Measurements from ENCODE around the gene ARHGEF11. TPM values are rescaled to one million over a fixed set of nuclear protein-coding genes. Genes with fewer than 3 reads are reported as not detected.

Gene ARHGEF11
- total RNA-seq (2021; fragmentation: NEBNext Ultra II Directional; extraction: Animal tissue kit (Norgen Biotek cat#: 25700)) = 10 to 100 TPM; 21.3 to 24.8 (median 22.4) TPM
- long read RNA-seq = 0 reads

GRCh38 chr1:157045250-157046218 is at the start of gene ARHGEF11:
Gene ARHGEF11, minus strand, starts transcription at chr1:157045742. Its CDS starts 1,412 bp downstream, at chr1:157044330.
- Mint-ChIP-seq H3K27ac (peak within 1 kb of the TSS; percentile 90), H3K9me3 (no peaks in the 10 kb centered on the region), H3K36me3 (ENCODE audit: low read depth) (no peaks in the 10 kb centered on the region; the same call in 1 of the 2 replicates), H3K4me3 (peak within 1 kb of the TSS; percentile 93), H3K27me3 (ENCODE audit: insufficient read depth) (peaks cover 2% of the 10 kb centered on the region), H3K4me1 (ENCODE audit: low read depth) (peaks cover 54% of the 10 kb centered on the region)
- TF ChIP-seq, protein P1, sequence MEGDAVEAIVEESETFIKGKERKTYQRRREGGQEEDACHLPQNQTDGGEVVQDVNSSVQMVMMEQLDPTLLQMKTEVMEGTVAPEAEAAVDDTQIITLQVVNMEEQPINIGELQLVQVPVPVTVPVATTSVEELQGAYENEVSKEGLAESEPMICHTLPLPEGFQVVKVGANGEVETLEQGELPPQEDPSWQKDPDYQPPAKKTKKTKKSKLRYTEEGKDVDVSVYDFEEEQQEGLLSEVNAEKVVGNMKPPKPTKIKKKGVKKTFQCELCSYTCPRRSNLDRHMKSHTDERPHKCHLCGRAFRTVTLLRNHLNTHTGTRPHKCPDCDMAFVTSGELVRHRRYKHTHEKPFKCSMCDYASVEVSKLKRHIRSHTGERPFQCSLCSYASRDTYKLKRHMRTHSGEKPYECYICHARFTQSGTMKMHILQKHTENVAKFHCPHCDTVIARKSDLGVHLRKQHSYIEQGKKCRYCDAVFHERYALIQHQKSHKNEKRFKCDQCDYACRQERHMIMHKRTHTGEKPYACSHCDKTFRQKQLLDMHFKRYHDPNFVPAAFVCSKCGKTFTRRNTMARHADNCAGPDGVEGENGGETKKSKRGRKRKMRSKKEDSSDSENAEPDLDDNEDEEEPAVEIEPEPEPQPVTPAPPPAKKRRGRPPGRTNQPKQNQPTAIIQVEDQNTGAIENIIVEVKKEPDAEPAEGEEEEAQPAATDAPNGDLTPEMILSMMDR (IDR thresholded peaks at IDR 0.05) = no peak
- peak; percentile 76 for DNase-seq

DNA sequence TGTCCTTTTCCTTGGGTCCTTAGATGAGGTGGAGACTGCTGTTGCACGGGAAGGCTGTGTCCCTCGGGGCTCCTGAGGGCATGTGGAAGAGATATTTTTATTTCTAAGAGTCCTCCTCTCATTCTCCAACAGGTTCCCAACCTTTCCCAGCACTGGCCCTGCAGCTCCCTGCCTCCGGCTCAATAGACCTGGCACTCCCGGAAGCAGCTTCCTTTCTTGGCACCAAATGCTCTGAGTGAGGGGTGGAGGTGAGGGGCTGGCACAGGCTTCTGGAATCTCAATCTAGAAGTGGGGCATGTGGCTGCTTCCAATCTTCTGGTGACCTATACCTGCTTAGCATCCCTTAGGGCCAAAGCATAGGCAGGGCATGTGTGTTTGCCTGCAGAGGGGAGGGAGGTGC is 49.5 kb upstream of the ARHGEF11 start:
- H3K36me3 Mint-ChIP-seq (ENCODE audit: low read depth) = no peaks in the 10 kb centered on the region
- TF ChIP-seq, protein P1 (IDR thresholded peaks at IDR 0.05) = no peak
- no peak for DNase-seq
- peaks cover 7% of the 10 kb centered on the region for H3K4me1 Mint-ChIP-seq (ENCODE audit: low read depth)
- H3K9me3 Mint-ChIP-seq = no peaks in the 10 kb centered on the region
- peaks cover 15% of the 10 kb centered on the region for H3K27me3 Mint-ChIP-seq (ENCODE audit: insufficient read depth)
- no peak overlapping the region for H3K27ac Mint-ChIP-seq
- H3K4me3 Mint-ChIP-seq = no peak overlapping the region

GRCh38 chr1:157092831-157093230 is 47.3 kb upstream of the ARHGEF11 start:
- Mint-ChIP-seq H3K4me3 (no peak overlapping the region), H3K27me3 (ENCODE audit: insufficient read depth) (peaks cover 15% of the 10 kb centered on the region), H3K4me1 (ENCODE audit: low read depth) (peaks cover 8% of the 10 kb centered on the region), H3K36me3 (ENCODE audit: low read depth) (no peaks in the 10 kb centered on the region), H3K9me3 (no peaks in the 10 kb centered on the region), H3K27ac (no peak overlapping the region)
- DNase-seq = no peak
- TF ChIP-seq, protein P1 (IDR thresholded peaks at IDR 0.05) = no peak

DNA sequence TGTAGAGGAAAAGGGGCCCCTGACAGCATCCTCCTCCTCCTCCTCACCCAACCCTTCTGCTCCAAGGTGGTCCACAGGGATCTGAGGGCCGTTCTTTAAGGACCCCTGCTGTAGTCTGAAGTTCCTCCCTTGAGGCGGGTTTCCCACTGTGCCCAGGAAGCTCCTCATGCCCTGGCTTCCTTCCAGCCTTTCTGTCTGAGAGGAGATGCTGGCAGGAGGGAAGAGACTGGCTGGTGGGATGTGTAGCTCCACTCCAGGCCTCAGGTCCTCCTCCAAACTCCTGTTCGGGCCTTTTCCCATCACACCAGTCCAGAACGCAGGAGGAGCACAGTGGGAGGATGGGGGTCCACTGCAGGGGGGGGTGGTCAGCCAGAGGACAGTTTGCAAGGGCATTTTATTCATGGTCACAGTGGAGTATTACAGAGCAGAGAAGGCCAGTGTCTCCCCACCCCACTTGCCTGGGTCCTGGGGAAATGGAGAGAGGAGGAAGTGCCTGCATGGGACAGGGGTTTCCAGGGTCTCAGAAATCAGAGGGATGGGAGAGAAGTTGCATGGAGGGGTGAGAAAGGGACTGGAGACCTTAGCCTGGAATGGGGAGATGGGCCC is 46.2 kb upstream of the ARHGEF11 start:
- Mint-ChIP-seq H3K9me3 (no peaks in the 10 kb centered on the region), H3K36me3 (ENCODE audit: low read depth) (no peaks in the 10 kb centered on the region), H3K4me3 (no peak overlapping the region), H3K27ac (no peak overlapping the region), H3K4me1 (ENCODE audit: low read depth) (peaks cover 8% of the 10 kb centered on the region), H3K27me3 (ENCODE audit: insufficient read depth) (peaks cover 15% of the 10 kb centered on the region)
- DNase-seq = no peak
- TF ChIP-seq, protein P1 (IDR thresholded peaks at IDR 0.05) = no peak

DNA sequence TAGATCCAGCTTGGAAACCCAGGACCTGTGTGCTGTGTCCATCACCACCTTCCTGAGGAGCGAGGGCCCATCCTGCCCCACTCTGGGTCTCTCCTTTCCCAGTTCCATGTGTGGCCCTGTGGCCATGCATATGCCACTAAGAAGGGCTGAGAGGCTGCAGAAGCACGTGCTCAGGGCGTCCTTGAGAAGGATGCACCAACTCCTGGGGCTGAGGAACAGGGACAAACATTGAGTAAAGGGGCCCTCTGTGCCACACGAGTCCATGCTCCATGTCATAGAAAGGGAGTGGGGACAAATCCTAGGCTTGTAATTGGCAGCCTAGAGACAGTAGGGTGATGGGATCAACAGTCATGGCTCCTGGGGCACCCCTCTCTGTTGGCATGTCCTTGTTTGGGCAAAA is 45.6 kb upstream of the ARHGEF11 start:
- H3K36me3 Mint-ChIP-seq (ENCODE audit: low read depth) = no peaks in the 10 kb centered on the region
- TF ChIP-seq, protein P1 (IDR thresholded peaks at IDR 0.05) = no peak

More for the DNA sequence above, 45.6 kb upstream of the ARHGEF11 start:
- Mint-ChIP-seq H3K9me3 (no peaks in the 10 kb centered on the region), H3K27me3 (ENCODE audit: insufficient read depth) (peaks cover 15% of the 10 kb centered on the region), H3K4me3 (no peak overlapping the region), H3K4me1 (ENCODE audit: low read depth) (peaks cover 8% of the 10 kb centered on the region), H3K27ac (no peak overlapping the region)
- DNase-seq = no peak
